Measurements from ENCODE around the gene DLL1.

Gene DLL1

GRCh38 chr6:170282512-170283158 lies 8.2 kb downstream of the DLL1 start:
- no peak for DNase-seq (ENCODE audit: low spot score)

- no peak for DNase-seq (ENCODE audit: low spot score)
Measured at GRCh38 chr6:170281331-170282292, 9.3 kb downstream of the DLL1 start.

- no peak for DNase-seq (ENCODE audit: low spot score)
Measured at GRCh38 chr6:170280689-170281045, 10.2 kb downstream of the DLL1 start.

GRCh38 chr6:170279977-170280688 lies 10.7 kb downstream of the DLL1 start:
- no peak for DNase-seq (ENCODE audit: low spot score)

GRCh38 chr6:170279426-170279825 lies 11.5 kb downstream of the DLL1 start:
- no peak for DNase-seq (ENCODE audit: low spot score)

GRCh38 chr6:170278743-170279094 lies 12.2 kb downstream of the DLL1 start:
- DNase-seq (ENCODE audit: low spot score), result no peak

- no peak for DNase-seq (ENCODE audit: low spot score)
Measured at GRCh38 chr6:170277893-170278742, 12.8 kb downstream of the DLL1 start.

GRCh38 chr6:170276369-170277057 lies 14.4 kb downstream of the DLL1 start:
- no peak for DNase-seq (ENCODE audit: low spot score)

GRCh38 chr6:170274713-170275560 lies 15.9 kb downstream of the DLL1 start:
- no peak for DNase-seq (ENCODE audit: low spot score)

- DNase-seq (ENCODE audit: low spot score), result no peak
Measured at GRCh38 chr6:170273681-170274080, 17.2 kb downstream of the DLL1 start.

GRCh38 chr6:170273191-170273590 lies 17.7 kb downstream of the DLL1 start:
- no peak for DNase-seq (ENCODE audit: low spot score)

- DNase-seq (ENCODE audit: low spot score), result no peak
Measured at GRCh38 chr6:170272341-170273065, 18.4 kb downstream of the DLL1 start.

GRCh38 chr6:170271771-170272314 lies 19.0 kb downstream of the DLL1 start:
- no peak for DNase-seq (ENCODE audit: low spot score)

- DNase-seq (ENCODE audit: low spot score), result no peak
Measured at GRCh38 chr6:170270984-170271593, 19.8 kb downstream of the DLL1 start.

GRCh38 chr6:170269846-170270541 lies 20.9 kb downstream of the DLL1 start:
- no peak for DNase-seq (ENCODE audit: low spot score)

GRCh38 chr6:170269151-170269845 lies 21.6 kb downstream of the DLL1 start:
- DNase-seq (ENCODE audit: low spot score), result no peak

All from hematopoietic multipotent progenitor cell treated with erythropoietin and hydrocortisone succinate and interleukin-3 and kit ligand, for 15 days (in vitro differentiated cells).